BLaER1 treated with 17β-estradiol and CSF1 and Interleukin-3, amounts not matched to agents 10 nM and 100 nM (cell line): Measurements from ENCODE around the gene CDH11.

Source experiments
- H3K27ac ChIP-seq, 11 experiments: shearing (Covaris generic); formaldehyde crosslinking; 2 replicates each; pipeline ENCODE4 v1.8.1; 2022
- H3K27me3 ChIP-seq, 11 experiments: shearing (Covaris generic); formaldehyde crosslinking; 2 replicates each; pipeline ENCODE4 v1.8.1; 2022
- H3K36me3 ChIP-seq, 11 experiments: shearing (Covaris generic); formaldehyde crosslinking; 2 replicates each; pipeline ENCODE4 v1.8.1; 2022
- H3K4me1 ChIP-seq, 10 experiments: shearing (Covaris generic); formaldehyde crosslinking; 2 replicates each; pipeline ENCODE4 v1.8.1; 2022
- H3K4me2 ChIP-seq, 11 experiments: shearing (Covaris generic); formaldehyde crosslinking; 2 replicates each; pipeline ENCODE4 v1.8.1; 2022
- H3K4me3 ChIP-seq, 10 experiments: shearing (Covaris generic); formaldehyde crosslinking; 2 replicates each; pipeline ENCODE4 v1.8.1; 2022
- H3K9ac ChIP-seq, 11 experiments: shearing (Covaris generic); formaldehyde crosslinking; 2 replicates each; pipeline ENCODE4 v1.8.1; 2022
- H3K9me3 ChIP-seq, 11 experiments: shearing (Covaris generic); formaldehyde crosslinking; replicated peaks in 1 of 11; 2 replicates each; pipeline ENCODE4 v1.8.1; 2022
- H4K20me1 ChIP-seq, 11 experiments: shearing (Covaris generic); formaldehyde crosslinking; 2 replicates each; pipeline ENCODE4 v1.8.1; 2022
- Cebpa-rat ChIP-seq, 11 experiments: shearing (Covaris generic); IDR thresholded peaks; 2 replicates each; pipeline ENCODE4 v1.8.1; 2022

The CDH11 gene

GRCh38 chr16:64907844-64908243 lies 214.0 kb downstream of the CDH11 start:
- H3K9ac ChIP-seq: no peak overlapping the region
- H3K27me3 ChIP-seq: no peaks in the 10 kb centered on the region
- no peaks in the 10 kb centered on the region for H3K9me3 ChIP-seq
- TF ChIP-seq Cebpa-rat (IDR thresholded peaks at IDR 0.05): no peak
- H4K20me1 ChIP-seq: no peaks in the 10 kb centered on the region
- H3K36me3 ChIP-seq: no peaks in the 10 kb centered on the region
- H3K27ac ChIP-seq: no peak overlapping the region
- H3K4me1 ChIP-seq: 0 out of 20 replicates have a peak, but pooled peaks cover 0 to 4% (median 0%) of the 10 kb centered on the region in 10 experiments
- H3K4me2 ChIP-seq: no peak overlapping the region
- no peak overlapping the region for H3K4me3 ChIP-seq

- H3K9ac ChIP-seq: no peak overlapping the region
- no peaks in the 10 kb centered on the region for H4K20me1 ChIP-seq
- no peak for TF ChIP-seq Cebpa-rat (IDR thresholded peaks at IDR 0.05)
Measured at GRCh38 chr16:64903770-64904169, 218.1 kb downstream of the CDH11 start.

GRCh38 chr16:64900517-64900916 lies 221.3 kb downstream of the CDH11 start:
- H3K36me3 ChIP-seq: no peaks in the 10 kb centered on the region
- no peak overlapping the region for H3K9ac ChIP-seq
- no peaks in the 10 kb centered on the region for H4K20me1 ChIP-seq
- H3K27ac ChIP-seq: no peak overlapping the region
- no peaks in the 10 kb centered on the region for H3K9me3 ChIP-seq
- H3K4me1 ChIP-seq: no peaks in the 10 kb centered on the region
- H3K4me3 ChIP-seq: no peak overlapping the region
- H3K27me3 ChIP-seq: no peaks in the 10 kb centered on the region
- no peak for TF ChIP-seq Cebpa-rat (IDR thresholded peaks at IDR 0.05)
- H3K4me2 ChIP-seq: no peak overlapping the region

More at GRCh38 chr16:64903770-64904169, 218.1 kb downstream of the CDH11 start:
- Histone ChIP-seq H3K27ac (no peak overlapping the region), H3K9me3 (no peaks in the 10 kb centered on the region), H3K36me3 (no peaks in the 10 kb centered on the region), H3K4me3 (no peak overlapping the region), H3K4me2 (no peak overlapping the region), H3K27me3 (no peaks in the 10 kb centered on the region), H3K4me1 (no peaks in the 10 kb centered on the region)

GRCh38 chr16:64900019-64900418 lies 221.8 kb downstream of the CDH11 start:
- H3K27ac ChIP-seq: no peak overlapping the region
- TF ChIP-seq Cebpa-rat (IDR thresholded peaks at IDR 0.05): no peak
- H3K4me1 ChIP-seq: no peaks in the 10 kb centered on the region
- H3K9me3 ChIP-seq: no peaks in the 10 kb centered on the region
- H3K36me3 ChIP-seq: no peaks in the 10 kb centered on the region
- no peak overlapping the region for H3K9ac ChIP-seq
- H3K4me3 ChIP-seq: no peak overlapping the region
- H4K20me1 ChIP-seq: no peaks in the 10 kb centered on the region
- H3K27me3 ChIP-seq: no peaks in the 10 kb centered on the region
- no peak overlapping the region for H3K4me2 ChIP-seq

DNA sequence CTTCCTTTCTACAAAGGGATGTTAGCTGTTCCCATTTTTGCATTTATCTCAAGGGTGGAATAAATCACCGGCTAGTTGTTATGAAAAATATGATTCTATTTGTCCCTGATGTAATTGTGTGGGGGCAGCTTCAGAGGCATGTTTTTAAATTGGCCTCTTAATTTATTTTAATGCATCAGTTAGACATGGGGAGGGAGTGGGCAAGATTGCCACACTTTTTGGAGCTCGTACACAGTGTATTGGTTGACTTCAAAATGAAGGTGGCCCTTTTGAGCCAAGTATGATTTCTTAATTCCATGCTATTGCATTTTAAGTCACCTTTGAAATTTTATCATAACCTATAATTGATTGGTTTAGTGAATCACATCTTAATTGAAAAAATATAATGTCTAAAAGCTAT lies 223.7 kb downstream of the CDH11 start:
- Histone ChIP-seq H3K36me3 (no peaks in the 10 kb centered on the region), H3K4me3 (no peak overlapping the region), H4K20me1 (no peaks in the 10 kb centered on the region), H3K9ac (no peak overlapping the region), H3K27ac (no peak overlapping the region), H3K4me2 (no peak overlapping the region), H3K27me3 (no peaks in the 10 kb centered on the region), H3K4me1 (peaks cover 0 to 7% (median 6%) of the 10 kb centered on the region in 10 experiments; a peak in 14 of 20 replicates), H3K9me3 (no peaks in the 10 kb centered on the region)
- no peak for TF ChIP-seq Cebpa-rat (IDR thresholded peaks at IDR 0.05)
